ENCODE data around the gene TMEM63C.

GRCh38 chr14:77133720-77134338 lies 47.8 kb upstream of the TMEM63C start:
- TF ChIP-seq PATZ1 (CRISPR knock-in tag; IDR thresholded peaks at IDR 0.05; ENCODE audit: borderline replicate concordance) (no peak), ZFP3 (CRISPR knock-in tag; IDR thresholded peaks at IDR 0.05) (no peak), ZNF8 (CRISPR knock-in tag; IDR thresholded peaks at IDR 0.05) (no peak), RARB (CRISPR knock-in tag; IDR thresholded peaks at IDR 0.05) (no peak), TOX (CRISPR knock-in tag; IDR thresholded peaks at IDR 0.05; ENCODE audit: borderline replicate concordance) (no peak), CSRNP3 (CRISPR knock-in tag; IDR thresholded peaks at IDR 0.05) (no peak), POU6F1 (CRISPR knock-in tag; IDR thresholded peaks at IDR 0.05; ENCODE audit: borderline replicate concordance, low read depth) (no peak), CREB5 (CRISPR knock-in tag; IDR thresholded peaks at IDR 0.05; ENCODE audit: low read depth) (no peak), ESRRG (CRISPR knock-in tag; IDR thresholded peaks at IDR 0.05) (no peak), BACH2 (CRISPR knock-in tag; IDR thresholded peaks at IDR 0.05; ENCODE audit: borderline replicate concordance) (no peak), GLIS3 (CRISPR knock-in tag; IDR thresholded peaks at IDR 0.05) (no peak), CSDC2 (CRISPR knock-in tag; IDR thresholded peaks at IDR 0.05) (no peak), ZFP30 (CRISPR knock-in tag; IDR thresholded peaks at IDR 0.05) (no peak), PPARA (CRISPR knock-in tag; IDR thresholded peaks at IDR 0.05; ENCODE audit: borderline replicate concordance) (no peak)
